Measurements from ENCODE around the gene FBXW7.

The FBXW7 gene

GRCh38 chr4:152299553-152299952, 236.3 kb downstream of the FBXW7 start:
- no peaks in the 10 kb centered on the region for H3K36me3 ChIP-seq (ENCODE audit: control insufficient read depth, insufficient read depth, low read length)
- TF ChIP-seq CTCF (IDR thresholded peaks at IDR 0.05; ENCODE audit: insufficient read depth, low read length, poor library complexity, severe bottlenecking): no peak
- H3K27me3 ChIP-seq (replicated peaks; ENCODE audit: control insufficient read depth, insufficient read depth, low read length): no peaks in the 10 kb centered on the region
- DNase-seq (ENCODE audit: extremely low read depth, insufficient read length): no peak
- H3K4me3 ChIP-seq (replicated peaks; ENCODE audit: low read depth, low read length): no peak overlapping the region

GRCh38 chr4:152296386-152296785, 239.5 kb downstream of the FBXW7 start:
- TF ChIP-seq CTCF (IDR thresholded peaks at IDR 0.05; ENCODE audit: insufficient read depth, low read length, poor library complexity, severe bottlenecking): no peak
- no peak for DNase-seq (ENCODE audit: extremely low read depth, insufficient read length)
- Histone ChIP-seq H3K4me3 (replicated peaks; ENCODE audit: low read depth, low read length) (no peak overlapping the region), H3K27me3 (replicated peaks; ENCODE audit: control insufficient read depth, insufficient read depth, low read length) (no peaks in the 10 kb centered on the region), H3K36me3 (ENCODE audit: control insufficient read depth, insufficient read depth, low read length) (no peaks in the 10 kb centered on the region)

GRCh38 chr4:152294765-152295164, 241.1 kb downstream of the FBXW7 start:
- no peak for TF ChIP-seq CTCF (IDR thresholded peaks at IDR 0.05; ENCODE audit: insufficient read depth, low read length, poor library complexity, severe bottlenecking)

GRCh38 chr4:152294331-152294730, 241.6 kb downstream of the FBXW7 start:
- no peak for DNase-seq (ENCODE audit: extremely low read depth, insufficient read length)
- no peaks in the 10 kb centered on the region for H3K36me3 ChIP-seq (ENCODE audit: control insufficient read depth, insufficient read depth, low read length)
- no peaks in the 10 kb centered on the region for H3K27me3 ChIP-seq (replicated peaks; ENCODE audit: control insufficient read depth, insufficient read depth, low read length)
- H3K4me3 ChIP-seq (replicated peaks; ENCODE audit: low read depth, low read length): no peak overlapping the region
- no peak for TF ChIP-seq CTCF (IDR thresholded peaks at IDR 0.05; ENCODE audit: insufficient read depth, low read length, poor library complexity, severe bottlenecking)

More at GRCh38 chr4:152294765-152295164, 241.1 kb downstream of the FBXW7 start:
- no peak overlapping the region for H3K4me3 ChIP-seq (replicated peaks; ENCODE audit: low read depth, low read length)
- H3K27me3 ChIP-seq (replicated peaks; ENCODE audit: control insufficient read depth, insufficient read depth, low read length): no peaks in the 10 kb centered on the region
- H3K36me3 ChIP-seq (ENCODE audit: control insufficient read depth, insufficient read depth, low read length): no peaks in the 10 kb centered on the region
- DNase-seq (ENCODE audit: extremely low read depth, insufficient read length): no peak

- no peak for TF ChIP-seq CTCF (IDR thresholded peaks at IDR 0.05; ENCODE audit: insufficient read depth, low read length, poor library complexity, severe bottlenecking)
- no peak overlapping the region for H3K4me3 ChIP-seq (replicated peaks; ENCODE audit: low read depth, low read length)
- DNase-seq (ENCODE audit: extremely low read depth, insufficient read length): no peak
- H3K27me3 ChIP-seq (replicated peaks; ENCODE audit: control insufficient read depth, insufficient read depth, low read length): no peaks in the 10 kb centered on the region
- no peaks in the 10 kb centered on the region for H3K36me3 ChIP-seq (ENCODE audit: control insufficient read depth, insufficient read depth, low read length)
Observed at GRCh38 chr4:152293527-152293926, 242.4 kb downstream of the FBXW7 start.

GRCh38 chr4:152290366-152290921, 245.4 kb downstream of the FBXW7 start:
- DNase-seq (ENCODE audit: extremely low read depth, insufficient read length): no peak

More at GRCh38 chr4:152290366-152290921, 245.4 kb downstream of the FBXW7 start:
- no peak for TF ChIP-seq CTCF (IDR thresholded peaks at IDR 0.05; ENCODE audit: insufficient read depth, low read length, poor library complexity, severe bottlenecking)
- no peak overlapping the region for H3K4me3 ChIP-seq (replicated peaks; ENCODE audit: low read depth, low read length)
- H3K27me3 ChIP-seq (replicated peaks; ENCODE audit: control insufficient read depth, insufficient read depth, low read length): no peaks in the 10 kb centered on the region
- H3K36me3 ChIP-seq (ENCODE audit: control insufficient read depth, insufficient read depth, low read length): no peaks in the 10 kb centered on the region

All from GM06990 (cell line).